RPMI7951 (cell line): ENCODE data around the gene RAD9A. TPM values are rescaled to one million over a fixed set of nuclear protein-coding genes. Genes with fewer than 3 reads are reported as not detected.
"Not testable (repeated sequence)": the region's sequence is repeated elsewhere in the genome, so short reads cannot be mapped to it uniquely, and the experiment has no call there.

ENCODE experiments used
- DNase-seq: peaks from one replicate; pipeline ENCODE4 v3.0.0-alpha.2; 2012; ENCODE audit warnings: low read depth
- total RNA-seq: library from RNA; depleted of rRNA; stranded (reverse); fragments of >200 nt; shearing (Covaris generic); gene quantifications from 2 replicates; pipeline ENCODE4 v1.2.3, GENCODE V29; 2014

Gene RAD9A
- total RNA-seq, 1 experiment from 2014 or later, result 13.8 TPM

DNA sequence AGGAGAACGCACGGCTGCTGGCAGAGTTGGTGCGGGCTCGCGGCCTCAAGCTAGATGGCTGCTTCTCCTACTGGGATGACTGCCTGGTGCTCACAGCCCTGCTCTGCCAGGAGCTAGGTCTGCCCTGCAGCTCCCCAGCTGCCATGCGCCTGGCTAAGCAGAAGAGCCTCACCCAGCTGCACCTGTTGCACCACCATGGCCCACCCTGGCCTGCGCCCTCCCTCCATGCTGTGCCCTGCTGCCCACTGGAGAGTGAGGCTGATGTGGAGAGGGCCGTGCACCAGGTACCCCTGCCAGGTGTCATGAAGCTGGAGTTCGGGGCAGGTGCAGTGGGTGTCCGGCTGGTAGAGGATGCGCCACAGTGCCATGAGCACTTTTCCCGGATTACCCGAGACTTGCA, 31.7 kb downstream of the RAD9A start:
- DNase-seq, result no peak

DNA sequence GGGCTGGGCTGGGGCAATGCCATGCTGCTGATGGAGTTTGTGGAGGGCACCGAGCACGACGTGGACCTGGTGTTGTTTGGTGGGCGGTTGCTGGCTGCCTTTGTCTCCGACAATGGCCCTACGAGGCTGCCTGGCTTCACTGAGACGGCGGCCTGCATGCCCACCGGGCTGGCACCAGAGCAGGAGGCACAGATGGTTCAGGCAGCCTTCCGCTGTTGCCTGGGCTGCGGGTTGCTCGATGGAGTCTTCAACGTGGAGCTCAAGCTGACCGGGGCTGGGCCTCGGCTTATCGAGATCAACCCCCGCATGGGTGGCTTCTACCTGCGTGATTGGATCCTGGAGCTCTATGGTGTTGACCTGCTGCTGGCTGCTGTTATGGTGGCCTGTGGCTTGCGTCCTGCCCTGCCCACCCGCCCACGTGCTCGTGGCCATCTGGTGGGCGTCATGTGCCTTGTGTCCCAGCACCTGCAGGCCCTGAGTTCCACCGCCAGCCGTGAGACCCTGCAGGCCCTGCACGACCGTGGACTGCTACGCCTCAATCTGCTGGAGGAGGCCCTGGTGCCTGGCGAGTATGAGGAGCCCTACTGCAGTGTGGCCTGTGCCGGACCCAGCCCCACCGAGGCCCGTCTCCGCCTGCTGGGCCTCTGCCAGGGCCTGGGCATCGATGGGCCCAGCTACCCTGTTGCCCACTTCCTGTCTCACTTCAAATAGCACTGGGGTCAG, 32.3 kb downstream of the RAD9A start:
- no peak for DNase-seq

DNA sequence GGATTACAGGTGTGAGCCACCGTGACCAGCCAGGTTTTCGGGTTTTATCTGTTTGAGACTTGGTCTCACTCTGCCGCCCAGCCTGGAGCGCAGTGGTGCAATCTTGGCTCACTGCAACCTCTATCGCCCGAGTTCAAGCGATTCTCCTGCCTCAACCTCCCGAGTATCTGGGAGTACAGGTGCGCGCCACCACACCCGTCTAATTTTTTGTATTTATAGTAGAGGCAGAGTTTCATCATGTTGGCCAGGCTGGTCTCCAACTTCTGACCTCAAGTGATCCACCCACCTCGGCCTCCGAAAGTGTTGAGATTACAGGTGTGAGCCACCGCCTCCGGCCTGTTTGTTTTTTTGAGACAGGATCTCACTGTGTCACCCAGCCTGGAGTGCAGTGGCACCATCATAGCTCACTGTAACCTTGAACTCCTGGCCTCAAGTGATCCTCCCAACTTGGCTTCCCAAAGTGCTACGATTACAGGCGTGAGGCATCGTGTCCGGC, 35.6 kb downstream of the RAD9A start:
- not testable (repeated sequence) for DNase-seq

DNA sequence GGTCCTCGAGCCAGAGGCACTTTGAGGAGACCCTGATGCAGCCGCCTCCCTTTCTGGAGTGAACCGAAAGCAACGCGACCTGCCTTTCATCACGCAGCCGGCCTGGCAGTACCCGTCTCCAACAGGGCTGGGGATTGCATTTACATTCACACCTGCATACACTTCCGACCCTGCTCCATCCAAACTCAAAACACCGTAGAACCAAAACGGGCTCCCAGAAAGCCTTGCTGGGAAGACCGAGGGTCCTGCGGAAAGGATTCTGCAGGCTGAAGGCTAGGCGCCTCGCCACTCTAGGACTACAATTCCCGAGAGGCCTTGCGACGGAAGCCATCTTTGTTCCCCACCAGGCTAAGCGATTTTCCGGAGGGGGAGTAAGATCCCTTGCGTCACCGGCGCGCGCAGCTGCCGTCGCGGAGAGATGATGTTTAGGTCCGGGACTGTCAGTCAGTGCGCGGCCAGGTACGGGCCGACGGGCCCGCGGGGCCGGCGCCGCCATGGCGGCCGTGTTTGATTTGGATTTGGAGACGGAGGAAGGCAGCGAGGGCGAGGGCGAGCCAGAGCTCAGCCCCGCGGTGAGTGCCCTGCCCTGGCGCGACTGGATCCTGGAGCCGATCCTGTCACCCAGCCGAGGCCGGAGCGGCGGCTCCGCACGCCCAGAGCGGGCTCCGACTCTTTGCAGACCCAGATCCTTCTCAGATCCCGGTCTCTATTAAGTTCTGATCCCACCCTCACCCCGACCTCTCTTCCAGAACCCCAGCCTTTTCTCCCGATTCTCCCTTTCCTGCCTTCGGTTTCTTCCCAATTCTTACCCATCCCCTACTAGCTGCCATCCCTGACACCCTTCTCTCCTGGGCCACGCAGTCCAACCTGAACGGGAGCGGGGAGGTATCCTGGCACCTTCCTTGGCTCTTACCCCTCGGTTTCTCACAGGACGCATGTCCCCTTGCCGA, 36.5 kb downstream of the RAD9A start, which contains the start of gene RPS6KB2:
Gene RPS6KB2 (plus strand): TSS at position 443 of the 950 bp plus-strand sequence. CDS start 52 bp downstream, at position 495.
- DNase-seq, result peak; percentile 94

DNA sequence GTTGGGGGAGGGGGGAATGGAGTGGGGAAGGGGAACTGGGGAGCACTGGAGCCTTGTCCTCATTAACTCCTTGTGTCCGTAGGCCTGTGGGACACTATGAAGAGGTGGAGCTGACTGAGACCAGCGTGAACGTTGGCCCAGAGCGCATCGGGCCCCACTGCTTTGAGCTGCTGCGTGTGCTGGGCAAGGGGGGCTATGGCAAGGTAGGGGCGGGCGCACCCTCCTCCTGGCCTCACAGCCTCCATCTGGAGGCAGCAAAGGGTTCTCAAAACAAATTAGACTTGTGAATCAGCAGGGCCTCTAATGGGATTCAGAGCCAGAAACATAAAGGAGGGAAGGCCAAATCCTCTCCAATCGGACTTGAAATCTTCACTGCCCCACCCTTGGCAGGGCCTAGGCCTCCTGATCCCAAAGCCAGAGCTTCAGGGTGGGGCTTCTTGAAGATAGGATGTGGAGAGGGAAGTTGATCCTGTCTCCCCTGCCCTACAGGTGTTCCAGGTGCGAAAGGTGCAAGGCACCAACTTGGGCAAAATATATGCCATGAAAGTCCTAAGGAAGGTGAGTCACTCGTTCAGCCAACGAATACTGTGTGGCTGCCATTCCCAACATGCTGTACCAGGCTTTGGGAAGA, 37.4 kb downstream of the RAD9A start:
- DNase-seq, result no peak

DNA sequence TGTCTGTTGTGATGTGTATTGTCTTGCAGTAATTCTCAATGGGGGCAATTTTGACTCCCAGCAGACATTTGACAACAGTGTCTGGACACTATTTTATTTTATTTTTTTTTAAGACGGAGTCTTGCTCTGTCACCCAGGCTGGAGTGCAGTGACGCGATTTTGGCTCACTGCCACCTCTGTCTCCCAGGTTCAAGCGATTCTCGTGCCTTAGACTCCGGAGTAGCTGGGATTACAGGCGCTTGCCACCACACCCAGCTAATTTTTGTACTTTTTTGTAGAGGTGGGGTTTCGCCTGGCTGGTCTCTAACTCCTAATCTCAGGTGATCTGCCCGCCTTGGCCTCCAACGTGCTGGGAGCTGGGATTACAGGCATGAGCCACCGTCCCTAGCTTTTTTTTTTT, 37.9 kb downstream of the RAD9A start:
- no peak for DNase-seq

DNA sequence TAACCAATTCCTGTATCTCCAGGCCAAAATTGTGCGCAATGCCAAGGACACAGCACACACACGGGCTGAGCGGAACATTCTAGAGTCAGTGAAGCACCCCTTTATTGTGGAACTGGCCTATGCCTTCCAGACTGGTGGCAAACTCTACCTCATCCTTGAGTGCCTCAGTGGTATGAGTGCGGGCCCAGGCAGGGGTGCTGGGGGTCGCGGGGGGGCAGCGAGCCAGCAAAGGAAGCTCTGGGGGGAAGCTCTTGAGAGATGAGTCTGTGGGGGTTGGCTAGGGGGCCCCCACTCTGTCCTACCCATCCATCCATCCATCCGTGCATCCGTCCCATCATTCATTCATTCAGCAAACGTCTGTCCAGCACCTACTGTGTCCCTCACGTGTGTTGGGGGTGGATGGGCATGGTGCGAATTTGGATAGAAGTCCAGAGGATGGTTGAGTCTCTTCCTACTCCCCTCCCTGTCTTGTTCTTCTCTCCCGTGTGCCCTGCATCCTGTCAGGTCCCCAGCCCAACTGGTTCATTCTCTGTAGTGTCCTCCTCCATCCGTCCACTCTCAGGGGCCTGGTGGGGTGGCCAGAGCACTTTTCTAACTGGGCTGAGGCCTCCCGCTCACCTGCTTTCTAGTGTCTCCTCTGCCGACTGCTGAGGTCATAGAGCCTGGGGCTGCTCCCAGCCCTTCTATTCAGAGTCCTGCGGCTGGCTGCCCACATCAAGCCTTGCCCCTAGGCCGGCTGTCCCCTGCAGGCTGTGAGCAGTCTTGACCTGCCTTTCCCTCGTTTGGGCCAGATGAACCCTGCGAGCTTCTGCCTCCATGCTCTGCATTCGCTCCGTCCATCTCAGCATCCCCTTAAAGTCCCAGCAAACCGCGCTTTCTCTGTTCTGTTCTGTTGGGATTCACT, 39.8 kb downstream of the RAD9A start:
- no peak for DNase-seq

DNA sequence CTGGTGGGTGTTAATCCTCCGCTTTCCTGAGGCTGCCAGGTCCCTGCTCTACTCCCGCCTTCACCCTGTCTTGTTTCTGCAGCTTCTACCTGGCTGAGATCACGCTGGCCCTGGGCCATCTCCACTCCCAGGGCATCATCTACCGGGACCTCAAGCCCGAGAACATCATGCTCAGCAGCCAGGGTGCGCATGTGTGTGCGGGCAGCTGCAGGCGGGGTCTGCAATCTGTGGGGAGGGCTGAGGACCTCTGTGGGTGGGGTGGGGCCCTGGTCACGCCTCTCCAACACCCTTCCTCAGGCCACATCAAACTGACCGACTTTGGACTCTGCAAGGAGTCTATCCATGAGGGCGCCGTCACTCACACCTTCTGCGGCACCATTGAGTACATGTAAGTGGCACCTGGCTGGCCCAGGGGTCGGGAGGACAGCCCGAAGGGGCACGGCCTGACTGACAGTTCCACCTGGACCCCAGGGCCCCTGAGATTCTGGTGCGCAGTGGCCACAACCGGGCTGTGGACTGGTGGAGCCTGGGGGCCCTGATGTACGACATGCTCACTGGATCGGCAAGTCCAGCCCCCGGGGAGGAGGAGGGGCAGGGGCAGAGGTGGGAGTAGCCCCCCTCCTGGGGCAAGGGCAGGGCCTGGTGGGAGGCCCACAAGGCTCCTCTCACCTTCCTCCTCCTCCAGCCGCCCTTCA, 41.0 kb downstream of the RAD9A start:
- DNase-seq, result no peak

DNA sequence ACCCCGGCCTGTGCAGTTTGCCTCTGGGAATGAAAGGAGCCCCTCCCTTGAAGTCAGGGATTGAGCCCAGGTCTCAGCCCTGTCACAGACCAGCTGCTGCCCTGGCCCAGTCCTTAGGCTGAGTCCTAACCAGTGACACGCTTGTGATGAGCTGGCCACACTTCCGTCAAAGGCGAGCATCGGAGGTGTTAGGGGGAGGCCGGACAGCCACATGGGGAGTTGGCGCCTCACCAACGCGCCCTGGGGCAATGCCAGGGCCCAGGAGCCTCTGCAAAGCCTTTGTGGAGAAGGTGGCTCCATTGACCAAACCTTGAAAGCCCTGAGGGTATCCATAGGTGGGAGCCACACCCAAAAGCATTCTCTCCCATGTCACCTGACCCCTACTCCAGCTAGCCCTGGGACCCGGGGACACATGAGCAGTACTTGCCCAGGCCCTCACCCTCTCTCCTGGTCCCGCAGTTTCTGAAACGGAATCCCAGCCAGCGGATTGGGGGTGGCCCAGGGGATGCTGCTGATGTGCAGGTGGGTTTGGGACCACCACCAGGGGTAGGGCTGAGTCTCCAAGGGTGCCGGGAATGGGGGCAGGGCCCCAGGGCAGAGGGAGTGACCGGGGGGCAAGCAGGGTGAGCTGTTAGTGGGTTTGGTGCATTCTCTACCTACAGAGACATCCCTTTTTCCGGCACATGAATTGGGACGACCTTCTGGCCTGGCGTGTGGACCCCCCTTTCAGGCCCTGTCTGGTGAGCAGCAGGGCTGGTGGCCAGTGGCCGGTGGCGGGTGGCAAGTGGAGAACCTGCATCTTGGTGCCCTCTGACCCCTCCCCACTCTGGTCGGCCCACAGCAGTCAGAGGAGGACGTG, 42.0 kb downstream of the RAD9A start:
- DNase-seq, result no peak

DNA sequence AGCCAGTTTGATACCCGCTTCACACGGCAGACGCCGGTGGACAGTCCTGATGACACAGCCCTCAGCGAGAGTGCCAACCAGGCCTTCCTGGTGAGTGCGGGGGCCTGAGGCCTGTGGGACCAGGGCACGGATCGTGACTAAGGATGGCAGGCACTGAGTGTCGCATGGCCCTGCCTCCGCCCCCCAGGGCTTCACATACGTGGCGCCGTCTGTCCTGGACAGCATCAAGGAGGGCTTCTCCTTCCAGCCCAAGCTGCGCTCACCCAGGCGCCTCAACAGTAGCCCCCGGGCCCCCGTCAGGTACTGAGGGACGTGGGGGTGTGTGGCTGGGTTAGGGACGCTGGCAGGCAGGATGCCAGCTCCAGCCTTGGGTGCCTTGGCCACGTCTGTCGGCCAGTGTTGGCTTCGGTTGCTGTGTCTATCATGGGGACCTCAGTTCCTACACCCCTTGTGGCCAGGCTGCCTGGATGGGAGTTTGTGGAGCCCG, 42.7 kb downstream of the RAD9A start:
- no peak for DNase-seq

DNA sequence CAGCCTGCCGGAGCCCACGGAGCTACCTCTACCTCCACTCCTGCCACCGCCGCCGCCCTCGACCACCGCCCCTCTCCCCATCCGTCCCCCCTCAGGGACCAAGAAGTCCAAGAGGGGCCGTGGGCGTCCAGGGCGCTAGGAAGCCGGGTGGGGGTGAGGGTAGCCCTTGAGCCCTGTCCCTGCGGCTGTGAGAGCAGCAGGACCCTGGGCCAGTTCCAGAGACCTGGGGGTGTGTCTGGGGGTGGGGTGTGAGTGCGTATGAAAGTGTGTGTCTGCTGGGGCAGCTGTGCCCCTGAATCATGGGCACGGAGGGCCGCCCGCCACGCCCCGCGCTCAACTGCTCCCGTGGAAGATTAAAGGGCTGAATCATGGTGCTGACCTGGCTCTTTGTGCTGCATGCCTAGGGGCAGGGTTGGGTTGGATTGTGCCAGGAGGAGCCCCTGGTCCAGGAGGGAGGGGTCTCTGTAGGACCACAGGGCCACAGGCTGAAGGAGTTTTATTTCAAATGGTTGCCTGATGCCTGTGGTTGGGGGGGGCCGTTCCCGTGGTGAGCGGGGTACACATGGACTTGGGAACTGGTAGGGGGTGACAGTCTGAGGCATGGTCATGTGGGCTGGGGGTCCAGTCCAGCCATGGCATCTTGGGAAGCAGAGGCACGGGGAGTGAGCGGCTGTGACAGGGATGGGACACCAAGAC, 43.4 kb downstream of the RAD9A start:
- DNase-seq, result no peak

DNA sequence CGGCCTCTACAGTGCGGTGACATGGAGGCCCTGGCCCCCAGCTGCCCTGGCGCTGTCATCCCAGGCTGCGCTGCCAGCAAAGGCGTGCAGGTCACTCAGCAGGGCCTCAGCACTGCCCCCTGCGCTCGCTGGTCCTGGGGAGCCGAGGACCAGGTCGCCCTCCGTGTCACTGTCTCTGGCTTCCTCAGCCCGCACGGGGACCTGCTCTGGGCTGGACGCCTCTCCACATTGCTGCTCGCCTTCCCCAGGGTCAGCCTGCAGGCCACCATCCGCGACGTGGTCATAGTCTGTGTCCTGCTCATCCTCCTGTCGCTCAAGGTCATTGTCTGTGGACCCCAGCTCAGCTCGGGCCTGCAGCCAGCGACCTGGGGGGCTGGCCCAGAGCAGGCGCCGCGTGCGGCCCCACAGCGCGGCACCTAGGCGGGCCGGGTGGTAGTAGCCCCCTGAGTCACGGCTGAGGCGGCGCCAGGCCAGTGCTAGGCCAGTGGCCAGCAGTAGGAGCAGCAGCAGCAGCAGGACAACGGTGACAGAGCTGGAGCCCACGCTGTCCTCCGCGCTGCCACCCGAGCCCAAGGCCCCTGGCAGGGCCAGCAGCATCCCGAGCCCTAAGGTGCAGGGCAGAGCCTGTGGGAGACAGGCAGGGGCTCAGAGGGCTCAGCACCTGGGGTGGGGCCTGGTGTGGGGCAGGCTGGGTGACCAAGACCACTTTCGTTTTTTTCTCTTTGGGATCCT, 44.1 kb downstream of the RAD9A start:
- no peak for DNase-seq

DNA sequence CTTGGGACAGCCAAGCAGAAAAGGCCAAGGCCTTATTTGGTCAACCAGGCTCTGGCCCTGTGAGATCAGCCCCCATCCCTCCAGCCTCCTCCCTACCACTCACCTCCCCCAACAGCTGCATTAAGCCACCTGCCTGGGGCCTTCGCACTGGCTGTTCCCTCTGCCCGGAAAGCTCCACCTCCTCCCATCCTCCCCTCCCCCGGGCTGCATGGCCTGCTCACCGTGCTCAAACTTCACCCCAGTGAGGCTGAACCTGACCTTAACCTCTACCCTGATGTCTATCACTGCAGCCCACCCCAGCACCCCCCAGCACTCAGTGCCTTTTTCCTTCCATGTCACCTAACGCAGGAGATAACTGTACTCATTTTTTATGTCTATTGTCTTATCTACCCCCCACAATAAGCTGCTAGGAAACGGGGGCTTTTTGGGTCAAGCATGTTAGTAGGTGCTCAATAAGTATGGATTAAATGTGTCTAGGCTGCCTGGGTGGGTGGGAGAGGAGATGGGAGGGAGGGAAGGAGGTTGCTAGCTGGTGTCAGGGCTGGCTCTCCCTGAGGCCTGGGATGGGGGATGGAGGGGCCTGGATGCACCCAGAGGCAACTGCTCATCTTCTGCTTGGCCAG, 44.8 kb downstream of the RAD9A start:
- DNase-seq, result no peak

DNA sequence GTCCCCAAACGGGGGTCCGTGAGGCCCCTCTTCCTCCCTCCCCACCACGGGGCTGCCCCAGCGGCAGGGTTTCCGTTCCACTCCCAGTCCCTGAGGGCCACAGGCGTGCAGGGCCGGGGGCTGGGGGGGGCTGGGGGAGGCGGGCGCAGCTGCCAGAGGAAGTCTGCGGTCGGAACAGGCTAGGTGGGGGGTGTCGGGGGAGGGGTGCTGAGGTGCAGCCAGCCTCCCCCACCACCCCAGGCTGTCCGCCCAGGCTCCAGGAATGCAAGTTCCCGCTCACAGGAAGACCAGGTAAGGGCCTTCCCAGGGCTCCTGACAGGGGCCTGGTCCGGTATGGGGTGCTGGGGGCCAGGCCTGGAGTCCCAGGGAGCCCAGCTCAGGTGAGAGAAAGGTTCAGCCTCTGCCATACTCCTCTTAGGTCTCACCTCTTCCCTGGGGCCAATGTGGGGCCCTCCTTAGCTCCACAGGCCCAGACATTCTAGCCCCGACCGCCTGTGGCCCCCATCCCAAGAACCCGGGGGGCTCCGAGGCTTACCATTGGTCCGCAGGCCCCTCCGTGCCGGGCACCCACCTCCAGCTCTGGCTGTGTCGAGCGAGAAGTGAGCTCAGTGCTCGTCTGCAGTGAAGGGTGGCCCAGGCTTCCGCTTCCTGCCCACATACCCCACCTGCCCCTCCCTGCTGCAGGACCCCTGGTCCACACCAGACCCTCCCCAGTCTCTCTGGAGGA, 45.5 kb downstream of the RAD9A start, which contains the start of gene PTPRCAP:
Gene PTPRCAP (minus strand): TSS at position 601 of the 727 bp plus-strand sequence. CDS start 63 bp downstream, at position 538.
- DNase-seq, result no peak

DNA sequence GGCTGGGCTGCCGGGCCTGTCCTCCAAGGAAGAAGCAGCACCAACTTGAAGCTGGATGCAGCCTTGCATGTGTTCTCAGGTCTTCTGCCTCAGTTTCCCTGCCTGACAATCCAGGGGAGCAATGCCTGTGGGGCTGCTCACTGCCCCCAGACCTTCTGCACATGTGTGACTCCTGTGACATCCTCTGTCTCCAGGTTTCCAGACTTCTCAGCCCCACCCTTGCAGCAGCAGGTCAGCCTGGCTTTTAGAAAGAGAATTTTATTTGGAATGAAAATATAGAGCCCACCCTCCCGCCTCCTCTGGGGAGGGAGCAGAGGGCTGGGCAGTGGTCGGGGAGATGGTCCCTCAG, 46.0 kb downstream of the RAD9A start:
- no peak for DNase-seq

DNA sequence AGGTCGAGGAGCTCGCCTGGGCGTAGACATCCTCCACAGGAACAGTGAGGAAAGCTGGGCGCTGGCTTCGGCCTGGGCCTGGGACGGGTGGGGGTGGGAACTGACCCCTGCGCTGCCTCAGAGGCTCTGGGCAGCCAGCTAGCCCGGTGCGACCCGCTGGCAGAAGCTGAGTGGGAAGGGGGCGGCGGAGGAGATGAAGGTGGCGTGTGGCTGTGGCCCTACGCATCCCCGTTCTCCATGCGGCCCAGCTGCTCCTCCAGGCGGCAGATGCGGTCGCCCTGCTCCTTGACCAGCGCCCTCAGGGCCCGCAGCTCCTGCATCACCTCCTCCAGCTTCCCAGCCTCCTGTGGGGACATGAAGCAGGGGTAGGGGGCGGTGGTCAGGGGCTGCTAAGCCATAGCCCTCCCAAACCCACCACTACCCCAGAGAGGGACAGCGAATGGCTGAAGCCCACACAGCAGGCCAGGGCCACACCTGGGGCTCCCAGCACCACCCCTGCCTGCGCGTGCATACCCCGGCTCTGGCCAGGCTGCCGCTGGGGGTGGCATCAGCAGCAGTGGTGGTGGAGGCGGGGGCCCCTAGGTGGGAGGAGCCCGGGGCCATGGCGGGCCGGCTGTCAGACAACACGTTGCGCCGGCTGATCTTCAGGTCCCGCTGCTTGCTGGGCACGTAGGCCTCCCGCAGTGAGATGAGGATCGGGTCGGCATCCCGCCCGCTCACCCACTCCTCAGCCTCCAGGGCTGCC, 46.5 kb downstream of the RAD9A start:
- DNase-seq, result no peak
